Kasumi-1 (cell line): ENCODE results near the gene DDX51.

Source experiments
- DNase-seq, 2 experiments: peaks; one replicate each; lab custom pipeline; 2025; lab: John Stamatoyannopoulos, UW

The DDX51 gene, protein sequence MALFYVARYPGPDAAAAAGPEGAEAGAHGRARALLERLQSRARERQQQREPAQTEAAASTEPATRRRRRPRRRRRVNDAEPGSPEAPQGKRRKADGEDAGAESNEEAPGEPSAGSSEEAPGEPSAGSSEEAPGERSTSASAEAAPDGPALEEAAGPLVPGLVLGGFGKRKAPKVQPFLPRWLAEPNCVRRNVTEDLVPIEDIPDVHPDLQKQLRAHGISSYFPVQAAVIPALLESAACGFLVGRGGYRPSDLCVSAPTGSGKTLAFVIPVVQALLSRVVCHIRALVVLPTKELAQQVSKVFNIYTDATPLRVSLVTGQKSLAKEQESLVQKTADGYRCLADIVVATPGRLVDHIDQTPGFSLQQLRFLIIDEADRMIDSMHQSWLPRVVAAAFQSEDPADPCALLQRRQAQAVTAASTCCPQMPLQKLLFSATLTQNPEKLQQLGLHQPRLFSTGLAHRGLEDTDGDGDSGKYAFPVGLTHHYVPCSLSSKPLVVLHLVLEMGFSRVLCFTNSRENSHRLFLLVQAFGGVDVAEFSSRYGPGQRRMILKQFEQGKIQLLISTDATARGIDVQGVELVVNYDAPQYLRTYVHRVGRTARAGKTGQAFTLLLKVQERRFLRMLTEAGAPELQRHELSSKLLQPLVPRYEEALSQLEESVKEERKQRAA

DNA sequence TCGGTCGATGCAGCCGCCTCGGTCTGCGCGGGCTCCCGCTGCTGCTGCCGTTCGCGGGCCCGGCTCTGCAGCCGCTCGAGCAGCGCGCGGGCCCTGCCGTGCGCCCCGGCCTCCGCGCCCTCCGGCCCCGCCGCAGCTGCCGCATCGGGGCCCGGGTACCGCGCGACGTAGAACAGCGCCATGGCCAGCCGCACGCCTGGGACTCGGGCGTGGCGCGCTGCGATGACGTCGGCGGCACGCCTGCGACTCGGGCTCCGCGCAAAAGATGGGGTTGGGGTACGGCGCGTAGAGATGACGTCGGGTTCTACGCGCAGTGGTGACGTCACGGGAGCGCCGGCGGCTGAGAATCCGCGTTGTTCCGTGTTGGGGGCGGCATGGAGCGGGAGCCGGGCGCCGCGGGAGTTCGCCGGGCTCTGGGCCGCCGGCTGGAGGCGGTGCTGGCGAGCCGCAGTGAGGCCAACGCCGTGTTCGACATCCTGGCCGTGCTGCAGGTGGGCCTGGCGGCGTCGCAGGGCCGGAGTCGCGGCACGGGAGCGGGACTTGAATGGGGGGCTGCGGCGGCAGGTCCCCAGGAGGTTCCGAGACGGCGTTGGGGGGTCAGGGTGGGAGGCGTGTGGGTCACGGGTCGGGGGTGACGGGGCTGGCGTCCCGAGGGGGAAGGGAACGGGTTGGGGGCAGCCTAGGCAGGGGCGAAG lies at the start of gene DDX51, which contains the start of gene NOC4L:
Gene DDX51 (minus strand): TSS at position 205 of the 695 bp plus-strand sequence. CDS start 23 bp downstream, at position 182.
Gene NOC4L (plus strand): TSS at position 343 of the 695 bp plus-strand sequence. CDS start 32 bp downstream, at position 375.
- peak; percentile 77 to 89 for DNase-seq

DNA sequence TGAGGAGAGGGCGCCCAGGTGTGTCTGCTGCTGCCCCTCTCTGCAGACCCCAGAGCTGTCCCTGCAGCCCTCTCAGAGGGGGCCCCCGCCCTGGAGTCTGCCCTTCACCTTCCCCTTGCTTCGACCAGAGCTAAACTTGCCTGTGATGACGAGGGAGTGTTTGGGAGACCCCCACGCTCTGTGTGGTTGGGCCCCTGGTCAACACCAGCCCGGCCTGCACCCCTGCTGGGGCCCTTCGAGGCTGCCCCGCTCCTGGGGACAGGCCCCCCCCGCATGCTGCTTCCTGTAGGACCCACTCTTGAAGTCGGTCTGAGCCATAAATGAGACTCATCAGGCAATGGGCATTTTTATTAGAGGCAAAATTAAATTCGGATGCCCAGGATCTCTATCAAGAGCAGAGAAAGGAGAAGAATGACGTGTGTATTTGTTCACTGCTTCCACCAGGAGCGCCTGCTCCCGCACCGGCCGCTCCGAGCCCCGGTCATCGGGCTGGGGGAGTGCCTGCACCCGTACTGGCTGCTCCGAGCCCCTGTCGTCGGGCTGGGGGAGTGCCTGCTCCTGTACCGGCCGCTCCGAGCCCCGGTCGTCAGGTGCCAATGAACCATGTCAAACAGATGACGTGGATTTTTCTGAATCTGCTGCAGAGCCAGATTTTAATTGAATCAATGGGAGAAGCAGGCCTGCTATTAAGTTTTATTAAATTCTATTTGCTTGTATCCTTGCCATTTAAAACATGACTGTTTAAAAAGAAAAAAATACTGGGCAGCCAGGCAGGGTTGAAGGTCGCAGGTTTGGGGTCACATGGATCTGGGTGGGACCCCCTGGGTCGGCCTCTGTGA lies 47.8 kb upstream of the DDX51 start:
- no peak for DNase-seq

DNA sequence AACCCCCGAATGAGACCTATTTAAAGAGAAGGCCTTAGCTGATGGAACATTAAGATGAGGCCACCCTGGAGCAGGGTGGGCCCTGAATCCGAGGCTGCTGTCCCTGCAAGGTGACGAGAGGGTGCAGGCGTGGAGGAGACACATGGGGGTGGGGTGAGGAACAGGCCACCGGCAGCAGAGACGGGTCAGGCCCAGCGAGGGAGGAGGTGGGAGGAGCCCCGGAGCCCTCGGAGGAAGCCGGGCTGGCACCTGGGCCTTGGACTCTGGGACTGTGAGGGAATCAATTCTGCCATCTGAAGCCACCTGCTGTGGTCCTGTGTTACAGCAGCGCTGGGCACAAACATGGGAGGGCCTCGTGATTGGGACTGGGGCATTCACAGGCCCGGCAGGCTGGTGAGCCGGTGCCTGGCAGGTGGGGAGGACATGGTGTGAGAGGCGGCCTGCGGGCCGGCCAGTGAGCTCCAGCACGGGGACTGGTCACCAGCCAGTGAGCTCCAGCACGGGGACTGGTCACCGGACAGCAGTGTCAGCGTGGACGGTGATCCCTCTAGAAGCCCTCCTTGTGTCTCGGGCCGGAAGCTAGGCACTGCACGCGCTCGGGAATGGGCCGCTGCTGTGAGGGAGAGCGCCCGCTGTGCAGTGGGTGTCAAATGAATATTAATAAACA lies 46.8 kb upstream of the DDX51 start:
- DNase-seq, result no peak

DNA sequence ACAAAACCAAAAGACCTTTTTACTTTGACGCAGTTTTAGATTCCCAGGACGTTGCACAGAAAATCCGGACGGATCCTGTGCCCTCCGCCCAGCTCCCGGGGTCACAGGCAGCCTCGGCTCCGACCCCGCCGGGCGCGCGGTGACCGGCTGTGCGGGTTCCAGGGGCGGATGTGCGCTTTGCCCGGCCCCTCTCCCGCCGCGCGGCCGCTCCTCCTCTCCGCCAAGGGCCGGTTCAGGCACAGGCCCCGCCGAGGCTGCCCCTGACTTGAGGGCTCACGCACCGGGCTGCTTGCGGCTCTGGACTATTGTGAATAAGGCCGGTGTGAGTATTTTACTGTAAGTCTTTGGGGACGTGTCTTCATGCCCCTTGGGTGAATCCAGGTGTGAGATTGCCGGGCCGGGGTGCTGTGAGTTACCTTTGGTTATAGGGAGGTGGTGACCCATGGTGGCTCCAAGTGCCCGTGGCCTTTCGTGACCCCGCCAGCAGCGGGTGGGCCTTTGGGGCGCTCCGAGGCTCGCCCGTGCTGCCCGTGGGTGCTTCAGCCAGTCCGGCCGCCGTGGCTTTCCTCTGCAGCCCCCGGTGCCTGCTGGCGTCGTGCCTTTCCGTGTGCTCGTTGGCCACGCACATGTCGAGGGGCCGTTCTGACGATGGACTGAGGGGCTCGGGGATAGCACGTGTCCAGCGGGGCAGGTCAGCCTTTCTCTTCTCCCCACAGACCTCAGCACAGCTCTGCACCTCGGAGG lies 46.1 kb upstream of the DDX51 start:
- no peak for DNase-seq

DNA sequence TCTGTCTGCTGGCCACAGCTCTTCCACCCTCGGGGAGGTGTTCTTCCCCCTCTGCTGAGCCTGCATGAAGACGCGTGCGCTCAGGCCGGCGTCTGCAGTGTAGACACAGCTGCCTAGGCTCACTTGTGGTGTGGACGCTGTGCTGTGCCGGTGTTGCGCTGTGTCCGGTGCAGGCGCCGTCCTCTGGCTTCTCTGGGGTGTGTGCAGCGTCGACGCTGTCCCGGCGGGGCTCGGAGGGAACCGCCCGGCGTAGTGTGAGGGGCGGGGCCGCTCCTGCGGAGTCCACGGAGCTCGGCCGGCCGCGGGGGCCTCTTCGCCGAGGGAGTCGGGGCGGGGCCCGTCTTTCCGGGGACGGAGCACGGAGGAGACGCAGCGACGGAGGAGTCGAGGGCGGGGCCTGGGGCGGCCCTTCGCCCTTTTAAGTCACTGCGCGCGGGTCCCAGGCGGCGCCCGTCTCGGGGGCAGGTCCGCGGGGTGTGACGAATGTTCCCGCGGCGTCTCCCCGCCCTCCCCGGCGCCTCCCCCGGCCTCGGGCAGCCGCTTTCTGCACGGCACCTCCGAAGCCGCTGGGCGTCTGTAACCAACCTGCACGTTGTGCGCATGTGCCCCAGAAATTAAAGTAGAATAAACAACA lies 45.4 kb upstream of the DDX51 start:
- DNase-seq, result peak; percentile 62 to 77

DNA sequence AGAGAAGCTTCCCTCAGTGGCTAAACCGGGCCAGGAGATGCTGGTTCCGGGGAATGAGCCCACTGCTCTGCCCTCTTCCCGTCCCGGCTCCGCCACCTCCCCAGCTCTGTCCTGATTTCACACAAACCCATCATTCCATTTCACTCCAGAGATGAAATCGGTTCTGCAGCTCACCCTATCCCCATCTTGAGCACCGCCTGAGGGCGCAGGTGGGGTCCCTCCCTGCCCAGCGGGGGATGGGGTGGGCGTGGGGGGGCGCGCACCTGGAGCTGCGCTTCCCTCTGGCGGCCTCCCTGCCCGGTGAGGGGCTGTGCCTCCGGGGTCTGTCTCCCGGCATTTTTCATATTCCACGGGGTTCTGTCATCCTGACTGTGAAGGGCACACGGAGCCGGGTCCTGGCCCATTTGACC lies 44.8 kb upstream of the DDX51 start:
- DNase-seq, result no peak

DNA sequence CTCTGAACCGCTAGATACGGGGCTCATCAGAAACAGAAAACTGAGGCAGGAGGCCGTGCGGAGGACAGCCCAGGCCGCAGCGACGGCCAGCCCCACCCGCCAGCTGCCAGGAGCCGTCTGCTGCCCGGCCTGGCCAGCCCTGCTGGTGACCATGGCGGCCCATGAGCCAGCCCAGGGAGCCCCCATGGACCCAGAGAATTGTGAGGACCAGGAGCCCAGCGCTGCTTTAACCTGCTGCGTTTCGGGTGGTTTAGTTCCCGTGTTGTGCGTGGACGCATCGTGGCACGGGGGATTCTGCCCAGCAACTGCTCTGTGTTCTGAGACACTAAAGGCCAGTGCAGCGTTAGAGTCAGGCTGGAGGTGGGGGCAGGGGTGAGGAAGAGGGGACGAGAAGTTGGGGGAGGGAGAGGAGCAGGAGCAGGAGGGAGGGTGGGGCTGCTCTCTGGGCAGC lies 44.4 kb upstream of the DDX51 start:
- DNase-seq, result no peak

DNA sequence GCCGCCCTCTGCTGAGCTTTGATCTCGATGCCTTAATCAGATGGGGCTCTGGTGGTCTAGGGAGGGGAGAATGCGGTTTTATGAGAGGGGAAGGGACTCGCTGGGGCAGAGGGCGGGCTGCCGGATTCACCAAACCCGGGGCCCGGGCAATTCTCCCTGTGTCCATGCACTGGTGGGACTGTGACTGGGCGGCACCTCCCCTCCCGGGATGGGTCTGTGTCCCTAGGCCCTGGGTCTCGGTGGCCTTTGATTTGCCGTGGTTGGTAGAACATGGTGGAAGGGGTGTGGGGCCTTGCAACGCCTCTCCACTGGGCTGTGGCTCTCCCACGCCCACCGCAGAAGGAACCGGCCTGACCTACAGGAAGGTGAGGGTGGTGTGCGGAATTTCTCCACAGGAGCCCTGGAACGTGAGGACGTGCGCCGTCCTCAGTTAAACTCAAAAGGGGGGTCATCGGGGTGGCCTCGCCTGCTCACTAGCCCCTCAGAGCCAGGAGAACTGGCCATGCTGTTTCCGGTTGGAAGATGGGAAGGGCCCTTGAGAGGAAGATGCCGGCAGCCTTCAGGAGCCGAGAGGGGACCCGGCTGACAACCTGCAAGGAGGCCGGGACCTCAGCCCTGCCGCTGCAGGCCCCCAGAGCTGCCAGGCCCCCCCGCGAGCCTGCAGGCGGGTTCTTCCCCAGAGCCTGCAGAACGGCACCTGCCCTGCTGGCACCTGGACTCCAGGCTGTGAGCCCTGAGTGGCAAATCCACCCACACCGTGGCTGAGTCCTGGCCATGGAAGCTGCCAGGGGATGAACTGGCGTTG lies 43.7 kb upstream of the DDX51 start:
- DNase-seq, result no peak

DNA sequence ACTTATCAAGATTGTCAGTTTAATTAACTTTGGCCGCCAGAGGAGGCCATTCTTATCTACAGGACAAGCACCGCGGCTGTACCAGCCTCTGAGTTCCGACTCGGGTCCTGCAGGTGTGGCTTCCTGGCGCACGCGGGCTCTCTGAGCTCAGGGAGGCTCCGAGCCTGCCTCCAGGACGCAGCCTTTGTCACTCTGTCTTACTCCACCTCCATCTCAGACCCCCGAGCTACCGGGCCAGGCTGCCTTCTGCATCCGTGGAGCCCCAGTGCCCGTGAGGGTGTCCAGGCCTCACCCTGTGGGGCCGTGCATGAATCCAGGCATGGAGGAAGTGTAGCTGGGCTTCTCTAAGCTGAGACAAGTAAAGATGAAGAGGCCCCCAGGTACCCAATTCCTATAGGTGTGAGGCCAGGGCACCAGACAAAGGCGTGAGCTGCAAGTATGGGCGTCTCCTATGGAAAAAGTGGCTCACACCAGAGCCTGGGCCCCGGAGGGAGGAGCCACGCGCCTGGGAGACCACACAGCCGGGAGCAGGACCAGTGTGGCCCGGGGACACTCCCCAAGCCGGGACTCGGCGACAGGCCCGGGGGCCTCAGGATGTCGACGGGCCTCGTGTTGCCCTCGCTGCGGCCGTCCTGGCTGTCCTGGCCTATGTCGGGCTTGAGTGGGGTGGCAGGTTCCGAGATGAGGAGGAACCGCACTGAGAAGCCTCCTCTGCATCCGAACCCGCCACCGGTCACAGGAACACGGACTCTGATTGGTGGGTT lies 42.9 kb upstream of the DDX51 start:
- no peak for DNase-seq

DNA sequence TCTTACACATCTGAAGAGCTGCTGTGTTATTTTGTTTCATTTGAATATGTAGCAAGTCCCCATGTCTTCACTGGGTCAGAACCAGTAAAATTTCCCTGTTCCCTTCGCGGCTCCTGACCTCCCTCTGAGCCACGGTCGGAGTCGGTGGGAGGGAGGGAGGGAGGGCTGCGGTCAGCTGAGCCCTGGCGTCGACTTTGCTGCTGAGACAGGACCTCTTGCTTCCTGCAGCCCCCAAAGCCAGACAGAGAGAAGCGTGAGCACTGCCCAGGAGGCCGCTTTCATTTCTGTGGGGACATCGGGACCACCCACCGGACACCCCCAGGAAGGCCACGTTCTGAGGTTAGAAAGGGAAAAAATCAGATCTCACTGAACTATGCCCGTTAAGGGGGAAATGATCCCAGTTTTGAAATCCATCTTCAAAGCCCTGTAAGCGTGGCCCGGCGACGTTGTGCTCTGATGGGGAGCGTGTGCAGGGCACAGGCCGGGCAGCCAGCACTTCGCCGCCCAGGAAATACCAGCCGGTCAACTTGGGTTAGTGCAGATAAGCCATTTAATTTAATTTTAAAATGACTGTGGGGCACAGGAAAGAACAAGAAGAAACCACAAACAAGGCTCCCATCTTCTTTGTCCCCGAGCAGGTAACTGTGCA lies 42.2 kb upstream of the DDX51 start:
- DNase-seq, result no peak

DNA sequence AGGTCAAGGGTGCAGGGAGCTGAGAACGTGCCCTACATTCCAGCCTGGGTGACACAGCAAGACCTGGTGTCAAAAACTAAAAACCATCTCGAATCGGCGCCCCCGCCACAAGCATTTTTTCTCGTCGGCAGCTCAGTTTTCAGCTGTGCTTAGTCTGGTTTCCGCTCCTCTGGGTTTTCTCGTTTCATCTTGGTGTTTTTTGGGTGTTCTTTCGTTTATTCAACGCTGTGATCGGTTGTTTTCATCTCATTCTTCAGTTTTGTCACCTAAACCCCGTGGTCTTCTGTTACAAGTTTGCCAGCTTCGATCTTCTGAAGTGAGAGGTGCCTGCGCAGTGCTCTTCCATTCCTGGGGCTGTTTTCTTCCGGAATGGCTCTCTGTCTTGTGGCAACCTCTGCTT lies 41.6 kb upstream of the DDX51 start:
- DNase-seq, result peak in 1 of 2 experiments; percentile 31

DNA sequence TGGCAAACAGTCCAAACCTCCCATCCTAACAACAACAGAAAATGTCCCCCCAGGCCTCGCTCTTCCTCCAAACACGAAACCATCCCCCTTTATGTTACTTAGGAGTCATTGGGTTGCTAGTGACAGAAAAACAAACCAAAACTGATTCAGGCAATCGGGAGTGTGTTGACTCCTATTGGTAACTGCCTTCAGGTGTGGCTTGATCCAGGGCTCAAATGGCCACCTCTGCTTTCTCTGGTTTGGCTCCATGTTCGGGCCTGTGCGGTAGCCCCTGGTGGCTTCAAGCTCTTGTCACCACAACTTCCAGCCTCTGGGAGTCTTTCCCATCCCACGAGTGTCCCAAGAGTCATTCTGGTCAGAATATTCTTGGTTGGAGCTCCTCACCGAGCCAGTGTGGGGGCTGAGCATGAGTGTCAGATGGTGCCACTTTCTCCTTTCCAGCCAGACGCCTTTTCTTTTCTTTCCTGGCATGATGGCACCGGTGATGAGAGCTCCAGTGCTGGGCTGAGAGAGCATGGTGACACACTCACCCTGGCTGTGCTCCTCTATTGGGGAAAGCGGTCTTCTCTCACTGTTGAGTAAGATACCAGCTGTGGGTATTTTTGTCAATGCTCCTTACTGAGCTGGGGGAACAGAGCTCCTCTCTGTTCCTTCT lies 38.7 kb upstream of the DDX51 start:
- no peak for DNase-seq

DNA sequence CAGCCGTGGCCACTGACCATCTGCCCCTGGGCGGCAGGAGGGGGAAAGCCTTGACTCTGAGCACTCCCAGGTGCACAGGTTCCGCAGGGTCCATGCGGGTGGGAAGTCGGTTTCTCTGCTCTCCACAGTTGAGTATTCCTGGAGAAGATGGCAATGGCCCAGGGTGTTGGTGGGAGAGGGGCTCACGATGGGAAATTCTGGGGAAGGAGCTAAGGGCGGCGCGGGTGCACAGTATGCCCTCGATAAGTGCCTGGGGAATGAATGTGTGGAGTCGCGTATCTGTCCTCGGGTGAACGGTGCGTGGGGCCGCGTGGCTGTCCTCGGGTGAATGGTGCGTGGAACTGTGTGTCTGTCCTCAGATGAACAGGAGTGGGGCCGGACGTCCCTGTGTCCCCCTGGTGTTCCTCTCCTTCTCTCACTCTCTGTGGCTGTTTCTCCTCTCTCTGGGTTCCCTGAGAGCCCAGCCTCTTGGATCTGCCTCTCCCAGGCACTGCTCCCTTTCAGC lies 38.1 kb upstream of the DDX51 start:
- DNase-seq, result no peak

DNA sequence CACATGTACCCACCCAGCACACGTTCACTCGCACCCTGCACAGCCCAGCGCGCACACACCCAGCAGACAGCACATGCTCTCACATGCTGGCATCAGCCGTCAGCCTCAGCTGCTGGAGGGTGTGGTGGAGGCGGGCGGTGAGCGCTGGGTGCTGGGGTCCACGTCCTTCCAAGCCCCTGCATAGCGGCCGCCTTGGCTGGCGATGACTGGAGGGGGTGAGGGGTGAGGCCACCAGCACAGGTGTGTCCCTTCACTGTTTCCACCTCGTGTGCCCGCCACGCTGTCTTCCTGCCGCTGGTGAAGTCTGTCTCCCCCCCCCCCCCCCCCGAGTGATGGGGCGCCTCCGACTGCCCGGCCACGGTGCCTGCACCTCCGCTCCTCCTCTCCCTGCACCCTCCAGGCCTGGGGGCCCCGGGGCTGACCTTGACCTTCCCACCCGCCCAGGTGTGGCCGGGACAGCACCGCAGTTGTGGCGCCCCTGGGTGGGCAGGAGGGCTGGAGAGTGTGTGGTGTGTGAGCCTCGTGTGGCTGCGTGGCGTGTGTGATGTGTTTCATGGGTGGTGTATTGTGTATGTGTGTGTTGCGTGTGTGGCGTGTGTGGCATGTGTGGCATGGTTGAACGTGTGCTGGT lies 37.6 kb upstream of the DDX51 start:
- no peak for DNase-seq

DNA sequence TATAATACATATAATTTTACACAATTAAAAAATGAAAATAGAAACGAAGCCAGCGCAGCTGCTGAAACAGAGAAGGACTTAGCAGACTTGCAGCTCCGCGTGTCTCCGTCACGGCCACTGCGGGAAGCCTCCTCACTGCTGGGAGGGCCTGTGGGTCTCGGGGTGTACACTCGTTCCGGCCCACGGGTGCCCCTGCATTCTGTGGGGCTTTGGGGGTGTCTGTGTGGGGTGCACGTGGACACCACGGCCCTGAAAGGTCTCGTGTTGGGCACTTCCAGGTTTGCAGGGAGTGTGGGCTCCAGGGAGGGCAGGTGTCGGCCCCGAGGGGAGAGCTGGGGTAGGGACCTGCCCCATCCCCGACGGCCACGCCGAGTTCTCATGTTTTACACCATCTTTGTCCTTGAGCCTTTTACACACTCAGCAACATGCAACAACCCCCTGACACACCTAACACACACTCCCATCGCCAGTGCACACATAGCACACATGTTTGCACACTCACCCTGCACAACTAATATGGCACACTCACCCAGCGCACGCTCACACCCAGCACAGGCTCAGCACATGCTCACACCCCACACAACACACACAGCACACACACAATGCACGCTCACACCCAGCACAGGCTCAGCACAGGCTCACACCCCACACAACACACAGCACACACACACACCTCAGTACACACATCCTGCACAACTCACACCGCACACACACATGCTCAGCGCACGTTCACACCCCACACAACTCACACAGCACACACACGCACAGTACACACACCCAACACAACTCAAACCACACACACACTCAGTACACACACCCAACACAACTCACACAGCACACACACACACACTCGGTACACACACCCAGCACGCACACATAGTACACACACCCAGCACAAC lies 36.8 kb upstream of the DDX51 start:
- DNase-seq, result no peak
